HepG2 (cell line): Measurements from ENCODE around the gene FAM20C.

ENCODE experiments used
- ETV5 ChIP-seq: IDR thresholded peaks from 2 replicates; pipeline ENCODE4 v1.6.1; 2018; ENCODE audit warnings: missing biosample characterization, missing genetic modification reagents, inconsistent platforms, borderline replicate concordance
- EZH2 ChIP-seq: conservative IDR thresholded peaks from 2 replicates; pipeline ENCODE4 v1.6.1; 2012; ENCODE audit warnings: mild to moderate bottlenecking, low read depth, low read length, moderate library complexity
- IKZF4 ChIP-seq: sonication (generic); formaldehyde crosslinking; IDR thresholded peaks from 2 replicates; pipeline ENCODE4 v1.5.1; 2020; ENCODE audit warnings: borderline replicate concordance, mild to moderate bottlenecking, low read depth, missing genetic modification reagents; ENCODE audit errors: not compliant biosample characterization
- NFE2L2 ChIP-seq: fragments of 150-350 bp; IDR thresholded peaks from 2 replicates; pipeline ENCODE4 v1.6.1; 2014; ENCODE audit warnings: low read length
- NR1H2 ChIP-seq: sonication (generic); formaldehyde crosslinking; IDR thresholded peaks from 2 replicates; pipeline ENCODE4 v1.8.1; 2022; ENCODE audit warnings: low read depth, missing genetic modification reagents, borderline replicate concordance
- POLR2A ChIP-seq, 2 experiments: IDR thresholded peaks; 2 replicates each; pipeline ENCODE4 v1.6.1; 2011; ENCODE audit warnings: low read depth in 2 of 2, low read length in 2 of 2, mild to moderate bottlenecking in 1 of 2, moderate library complexity in 1 of 2; ENCODE audit not compliant: insufficient read depth in 1 of 2
- POLR2G ChIP-seq: fragments of 200-400 bp; formaldehyde crosslinking; IDR thresholded peaks from 2 replicates; pipeline ENCODE4 v1.6.1; 2018; ENCODE audit warnings: mild to moderate bottlenecking, low read depth, low read length, moderate library complexity
- SP4 ChIP-seq: sonication (generic); formaldehyde crosslinking; IDR thresholded peaks from 2 replicates; pipeline ENCODE4 v1.8.1; 2023; ENCODE audit warnings: mild to moderate bottlenecking, missing genetic modification reagents
- ZBTB21 ChIP-seq: sonication (generic); formaldehyde crosslinking; IDR thresholded peaks from 2 replicates; pipeline ENCODE4 v1.4.0; 2020; ENCODE audit warnings: missing genetic modification reagents
- TF ChIP-seq, protein P1 (sequence below): sonication (generic); formaldehyde crosslinking; IDR thresholded peaks from 2 replicates; pipeline ENCODE4 v1.5.0; 2020; ENCODE audit warnings: mild to moderate bottlenecking, missing genetic modification reagents, moderate library complexity
- TF ChIP-seq, protein P2 (sequence below): sonication (generic); formaldehyde crosslinking; IDR thresholded peaks from 2 replicates; pipeline ENCODE4 v1.8.1; 2022; ENCODE audit warnings: low read depth, mild to moderate bottlenecking, missing genetic modification reagents
- TF ChIP-seq, protein P3 (sequence below): IDR thresholded peaks from 2 replicates; pipeline ENCODE4 v1.6.1; 2016; ENCODE audit warnings: low read depth

DNA sequence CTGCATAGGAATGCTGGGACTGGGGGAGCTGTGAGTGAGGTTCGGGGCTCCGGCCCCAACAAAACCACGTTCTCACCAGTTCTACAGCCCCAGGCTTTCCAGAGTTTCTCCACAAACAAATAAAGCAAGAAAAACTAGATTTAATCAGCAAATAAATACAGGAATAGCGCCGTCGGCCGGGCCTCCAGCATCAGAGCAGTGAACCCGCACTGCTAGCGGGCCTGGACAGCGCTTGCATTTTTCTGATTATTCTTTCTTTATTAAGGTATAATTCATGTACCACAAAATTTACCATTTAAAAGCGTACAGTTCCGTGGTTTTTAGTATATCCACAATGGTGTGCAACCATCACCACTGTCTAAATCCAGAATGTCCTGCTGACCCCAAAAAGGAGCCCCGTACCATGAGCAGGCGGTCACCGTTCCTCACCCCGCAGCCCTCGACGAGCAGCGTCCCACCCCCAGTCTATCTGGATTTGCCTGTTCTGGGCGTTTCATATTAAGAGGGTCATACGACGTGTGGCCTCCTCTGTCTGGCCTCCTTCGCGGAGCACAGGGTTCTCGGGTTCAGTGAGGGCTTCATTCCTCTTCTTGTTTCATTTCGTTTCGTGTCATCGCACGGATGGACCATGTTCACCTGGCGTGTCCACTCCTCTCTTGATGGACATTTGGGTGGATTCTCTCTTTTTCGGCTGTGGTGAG lies 62.1 kb downstream of the FAM20C start:
- TF ChIP-seq NFE2L2 (no peak), ZBTB21 (CRISPR knock-in tag) (no peak), ETV5 (CRISPR knock-in tag) (no peak), POLR2G (no peak), EZH2 (no peak), POLR2A (IDR thresholded peaks at IDR 0.05; ENCODE audit: insufficient read depth in 1 of 2, low read depth in 2 of 2, low read length in 2 of 2) (no peak), NR1H2 (CRISPR knock-in tag) (no peak), IKZF4 (no peak), SP4 (CRISPR knock-in tag) (no peak)
- TF ChIP-seq, protein P1, sequence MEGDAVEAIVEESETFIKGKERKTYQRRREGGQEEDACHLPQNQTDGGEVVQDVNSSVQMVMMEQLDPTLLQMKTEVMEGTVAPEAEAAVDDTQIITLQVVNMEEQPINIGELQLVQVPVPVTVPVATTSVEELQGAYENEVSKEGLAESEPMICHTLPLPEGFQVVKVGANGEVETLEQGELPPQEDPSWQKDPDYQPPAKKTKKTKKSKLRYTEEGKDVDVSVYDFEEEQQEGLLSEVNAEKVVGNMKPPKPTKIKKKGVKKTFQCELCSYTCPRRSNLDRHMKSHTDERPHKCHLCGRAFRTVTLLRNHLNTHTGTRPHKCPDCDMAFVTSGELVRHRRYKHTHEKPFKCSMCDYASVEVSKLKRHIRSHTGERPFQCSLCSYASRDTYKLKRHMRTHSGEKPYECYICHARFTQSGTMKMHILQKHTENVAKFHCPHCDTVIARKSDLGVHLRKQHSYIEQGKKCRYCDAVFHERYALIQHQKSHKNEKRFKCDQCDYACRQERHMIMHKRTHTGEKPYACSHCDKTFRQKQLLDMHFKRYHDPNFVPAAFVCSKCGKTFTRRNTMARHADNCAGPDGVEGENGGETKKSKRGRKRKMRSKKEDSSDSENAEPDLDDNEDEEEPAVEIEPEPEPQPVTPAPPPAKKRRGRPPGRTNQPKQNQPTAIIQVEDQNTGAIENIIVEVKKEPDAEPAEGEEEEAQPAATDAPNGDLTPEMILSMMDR (CRISPR knock-in tag): no peak
- TF ChIP-seq, protein P2, sequence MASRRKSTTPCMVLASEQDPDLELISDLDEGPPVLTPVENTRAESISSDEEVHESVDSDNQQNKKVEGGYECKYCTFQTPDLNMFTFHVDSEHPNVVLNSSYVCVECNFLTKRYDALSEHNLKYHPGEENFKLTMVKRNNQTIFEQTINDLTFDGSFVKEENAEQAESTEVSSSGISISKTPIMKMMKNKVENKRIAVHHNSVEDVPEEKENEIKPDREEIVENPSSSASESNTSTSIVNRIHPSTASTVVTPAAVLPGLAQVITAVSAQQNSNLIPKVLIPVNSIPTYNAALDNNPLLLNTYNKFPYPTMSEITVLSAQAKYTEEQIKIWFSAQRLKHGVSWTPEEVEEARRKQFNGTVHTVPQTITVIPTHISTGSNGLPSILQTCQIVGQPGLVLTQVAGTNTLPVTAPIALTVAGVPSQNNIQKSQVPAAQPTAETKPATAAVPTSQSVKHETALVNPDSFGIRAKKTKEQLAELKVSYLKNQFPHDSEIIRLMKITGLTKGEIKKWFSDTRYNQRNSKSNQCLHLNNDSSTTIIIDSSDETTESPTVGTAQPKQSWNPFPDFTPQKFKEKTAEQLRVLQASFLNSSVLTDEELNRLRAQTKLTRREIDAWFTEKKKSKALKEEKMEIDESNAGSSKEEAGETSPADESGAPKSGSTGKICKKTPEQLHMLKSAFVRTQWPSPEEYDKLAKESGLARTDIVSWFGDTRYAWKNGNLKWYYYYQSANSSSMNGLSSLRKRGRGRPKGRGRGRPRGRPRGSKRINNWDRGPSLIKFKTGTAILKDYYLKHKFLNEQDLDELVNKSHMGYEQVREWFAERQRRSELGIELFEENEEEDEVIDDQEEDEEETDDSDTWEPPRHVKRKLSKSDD: no peak
- TF ChIP-seq, protein P3, sequence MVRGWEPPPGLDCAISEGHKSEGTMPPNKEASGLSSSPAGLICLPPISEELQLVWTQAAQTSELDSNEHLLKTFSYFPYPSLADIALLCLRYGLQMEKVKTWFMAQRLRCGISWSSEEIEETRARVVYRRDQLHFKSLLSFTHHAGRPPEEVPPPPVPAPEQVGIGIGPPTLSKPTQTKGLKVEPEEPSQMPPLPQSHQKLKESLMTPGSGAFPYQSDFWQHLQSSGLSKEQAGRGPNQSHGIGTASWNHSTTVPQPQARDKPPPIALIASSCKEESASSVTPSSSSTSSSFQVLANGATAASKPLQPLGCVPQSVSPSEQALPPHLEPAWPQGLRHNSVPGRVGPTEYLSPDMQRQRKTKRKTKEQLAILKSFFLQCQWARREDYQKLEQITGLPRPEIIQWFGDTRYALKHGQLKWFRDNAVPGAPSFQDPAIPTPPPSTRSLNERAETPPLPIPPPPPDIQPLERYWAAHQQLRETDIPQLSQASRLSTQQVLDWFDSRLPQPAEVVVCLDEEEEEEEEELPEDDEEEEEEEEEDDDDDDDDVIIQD (CRISPR knock-in tag): no peak
